ENCODE data around the gene TAX1BP3. TPM values are rescaled to one million over a fixed set of nuclear protein-coding genes. Genes with fewer than 3 reads are reported as not detected.

Gene TAX1BP3
- total and polyA plus RNA-seq, 4 experiments from 2014 or later: 12.7 to 32.3 (median 20.7) TPM

DNA sequence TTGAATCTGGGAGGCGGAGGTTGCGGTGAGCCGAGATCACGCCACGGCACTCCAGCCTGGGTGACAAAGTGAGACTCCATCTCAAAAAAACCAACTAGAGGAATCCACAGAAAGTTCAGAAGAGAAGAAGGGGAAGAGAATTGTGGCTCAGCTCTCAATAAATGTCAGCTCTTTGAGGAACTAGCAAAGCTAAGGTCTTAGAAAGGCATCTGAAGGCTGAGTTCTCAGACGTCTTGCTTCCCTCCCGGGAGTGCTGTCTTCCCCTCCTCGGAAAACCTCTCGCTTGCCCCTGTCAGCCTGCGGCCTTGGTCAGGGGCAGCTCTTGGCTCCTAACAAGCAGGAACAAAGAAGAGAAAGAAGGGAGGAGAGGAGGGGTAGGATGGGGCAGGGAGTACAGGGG is 37.6 kb downstream of the TAX1BP3 start:
- Histone ChIP-seq H3K4me3 (ENCODE audit: low read length in 2 of 2) (no peak overlapping the region), H3K36me3 (ENCODE audit: insufficient read depth, low read length) (peaks cover 3% of the 10 kb centered on the region), H3K4me1 (ENCODE audit: insufficient read depth, low read length) (peaks cover 5% of the 10 kb centered on the region), H3K27me3 (ENCODE audit: insufficient read depth, low read length) (no peaks in the 10 kb centered on the region), H3K9me3 (ENCODE audit: control insufficient read depth in 1 of 2, low read length in 2 of 2) (no peaks in the 10 kb centered on the region), H3K27ac (ENCODE audit: low read depth, low read length) (no peak overlapping the region)
- no peak for DNase-seq
- H3K36me3 Mint-ChIP-seq: peaks cover 27 to 29% of the 10 kb centered on the region in 2 donors
- intact Hi-C loops (cut with micrococcal nuclease): no loop called here
- ChIA-PET CTCF (ENCODE audit: partially characterized antibody) (no interaction called here), POLR2A (ENCODE audit: partially characterized antibody) (no interaction called here)
- H3K27ac Mint-ChIP-seq: no peak overlapping the region
- H3K27me3 Mint-ChIP-seq: no peaks in the 10 kb centered on the region
- H3K4me3 Mint-ChIP-seq: no peak overlapping the region
- peaks cover 6 to 22% (median 13%) of the 10 kb centered on the region in 4 donors for H3K4me1 Mint-ChIP-seq
- H3K9me3 Mint-ChIP-seq: peaks cover 0 to 2% (median 0%) of the 10 kb centered on the region in 8 donors

DNA sequence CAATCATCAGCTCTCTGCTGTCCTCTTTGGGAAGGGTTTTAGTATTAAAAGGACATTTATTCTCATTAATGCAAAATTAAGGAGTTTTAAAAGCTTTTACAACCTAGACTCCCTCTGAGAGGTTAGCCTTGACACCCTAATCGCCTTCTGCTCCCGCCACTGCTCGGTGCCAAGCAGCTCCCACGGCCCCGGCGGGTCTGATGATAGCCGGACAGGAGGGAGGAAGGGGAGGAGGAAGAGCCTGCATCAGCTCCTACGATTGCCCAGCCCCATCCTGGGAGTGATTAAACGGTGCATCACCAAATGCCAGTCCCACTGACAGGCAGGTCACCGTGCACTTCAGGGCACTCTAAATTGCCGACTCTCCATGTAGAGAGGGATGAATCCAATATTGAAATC is 40.6 kb downstream of the TAX1BP3 start:
- no peaks in the 10 kb centered on the region for H3K9me3 ChIP-seq (ENCODE audit: control insufficient read depth in 1 of 2, low read length in 2 of 2)
- intact Hi-C loops (cut with micrococcal nuclease): no loop called here
- Mint-ChIP-seq H3K4me3 (no peak overlapping the region), H3K27ac (no peak overlapping the region), H3K27me3 (no peaks in the 10 kb centered on the region), H3K36me3 (peaks cover 38 to 41% of the 10 kb centered on the region in 2 donors), H3K4me1 (peaks cover 0 to 7% (median 4%) of the 10 kb centered on the region in 4 donors), H3K9me3 (peaks cover 0 to 2% (median 0%) of the 10 kb centered on the region in 8 donors)
- H3K4me3 ChIP-seq (ENCODE audit: low read length in 2 of 2): no peak overlapping the region
- DNase-seq: no peak
- H3K27me3 ChIP-seq (ENCODE audit: insufficient read depth, low read length): no peaks in the 10 kb centered on the region
- no peaks in the 10 kb centered on the region for H3K4me1 ChIP-seq (ENCODE audit: insufficient read depth, low read length)
- H3K36me3 ChIP-seq (ENCODE audit: insufficient read depth, low read length): peaks cover 13% of the 10 kb centered on the region
- POLR2A ChIA-PET (ENCODE audit: partially characterized antibody): interaction anchor here (1.4 kb wide), 1 partner anchor 8 kb away, joined by 6 read pairs; the partner anchor contains the start of genes CTNS and SHPK
- CTCF ChIA-PET (ENCODE audit: partially characterized antibody): interaction anchor here (2.1 kb wide), 1 partner anchor 9 kb away, joined by 9 read pairs; the partner anchor contains the start of genes CTNS and SHPK
- no peak overlapping the region for H3K27ac ChIP-seq (ENCODE audit: low read depth, low read length)

DNA sequence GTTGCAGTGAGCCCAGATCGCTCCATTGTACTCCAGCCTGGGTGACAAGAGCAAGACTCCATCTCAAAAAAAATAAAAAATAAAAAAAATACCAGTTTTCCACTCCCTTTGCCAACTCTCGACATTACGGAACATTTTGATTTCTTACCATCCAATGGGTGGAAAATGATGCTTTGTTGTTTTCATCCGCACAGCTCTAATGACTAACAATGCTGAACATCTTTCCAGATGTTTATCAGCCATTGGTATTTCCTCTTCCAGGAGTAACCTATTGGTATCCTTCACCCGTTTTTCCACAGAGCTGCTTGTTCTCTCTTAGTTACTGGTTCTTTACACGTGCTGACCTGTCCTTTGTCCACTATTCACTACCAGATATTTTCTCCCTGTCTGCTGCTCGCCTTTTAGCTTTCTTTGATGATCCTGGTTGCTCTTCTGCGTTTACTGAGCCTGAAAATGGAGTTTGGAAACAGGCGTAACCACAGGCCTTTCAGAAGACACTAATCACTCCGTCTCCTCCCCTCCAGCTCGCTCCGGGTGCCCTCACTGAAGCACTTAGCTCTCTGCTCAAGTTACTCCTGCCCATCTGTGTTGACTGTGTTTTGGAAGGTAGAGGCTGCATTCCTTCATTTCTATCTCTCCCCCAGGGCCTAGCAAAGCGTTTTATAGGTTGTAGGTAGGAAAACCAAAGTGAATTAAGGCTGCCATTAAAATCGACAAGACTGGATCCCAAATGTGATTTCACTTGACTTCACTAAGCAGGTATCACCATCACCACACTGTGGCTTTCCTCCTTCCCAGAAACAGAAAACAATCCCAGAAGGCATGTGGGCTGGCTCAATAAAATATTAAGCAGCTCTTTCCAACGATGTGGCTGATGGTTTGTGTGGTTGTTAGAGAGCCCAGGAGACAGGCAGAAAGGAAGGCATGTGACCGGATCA is 41.3 kb downstream of the TAX1BP3 start:
- Mint-ChIP-seq H3K27me3 (no peaks in the 10 kb centered on the region), H3K9me3 (peaks cover 0 to 2% (median 0%) of the 10 kb centered on the region in 8 donors), H3K4me3 (no peak overlapping the region), H3K4me1 (peaks cover 0 to 3% (median under 1%) of the 10 kb centered on the region in 4 donors), H3K36me3 (peaks cover 38 to 40% of the 10 kb centered on the region in 2 donors), H3K27ac (peak overlapping the region in 2 of 7 donors; percentile 25 to 54)
- Histone ChIP-seq H3K4me3 (ENCODE audit: low read length in 2 of 2) (no peak overlapping the region), H3K9me3 (ENCODE audit: control insufficient read depth in 1 of 2, low read length in 2 of 2) (no peaks in the 10 kb centered on the region), H3K27me3 (ENCODE audit: insufficient read depth, low read length) (no peaks in the 10 kb centered on the region), H3K27ac (ENCODE audit: low read depth, low read length) (no peak overlapping the region), H3K36me3 (ENCODE audit: insufficient read depth, low read length) (peaks cover 13% of the 10 kb centered on the region), H3K4me1 (ENCODE audit: insufficient read depth, low read length) (no peaks in the 10 kb centered on the region)
- POLR2A ChIA-PET (ENCODE audit: partially characterized antibody): interaction anchor here (1.4 kb wide), 1 partner anchor 9 kb away, joined by 6 read pairs; the partner anchor contains the start of genes CTNS and SHPK
- CTCF ChIA-PET (ENCODE audit: partially characterized antibody): interaction anchor here (2.1 kb wide), 1 partner anchor 9 kb away, joined by 9 read pairs; the partner anchor contains the start of genes CTNS and SHPK
- DNase-seq: no peak
- intact Hi-C loops (cut with micrococcal nuclease): no loop called here

DNA sequence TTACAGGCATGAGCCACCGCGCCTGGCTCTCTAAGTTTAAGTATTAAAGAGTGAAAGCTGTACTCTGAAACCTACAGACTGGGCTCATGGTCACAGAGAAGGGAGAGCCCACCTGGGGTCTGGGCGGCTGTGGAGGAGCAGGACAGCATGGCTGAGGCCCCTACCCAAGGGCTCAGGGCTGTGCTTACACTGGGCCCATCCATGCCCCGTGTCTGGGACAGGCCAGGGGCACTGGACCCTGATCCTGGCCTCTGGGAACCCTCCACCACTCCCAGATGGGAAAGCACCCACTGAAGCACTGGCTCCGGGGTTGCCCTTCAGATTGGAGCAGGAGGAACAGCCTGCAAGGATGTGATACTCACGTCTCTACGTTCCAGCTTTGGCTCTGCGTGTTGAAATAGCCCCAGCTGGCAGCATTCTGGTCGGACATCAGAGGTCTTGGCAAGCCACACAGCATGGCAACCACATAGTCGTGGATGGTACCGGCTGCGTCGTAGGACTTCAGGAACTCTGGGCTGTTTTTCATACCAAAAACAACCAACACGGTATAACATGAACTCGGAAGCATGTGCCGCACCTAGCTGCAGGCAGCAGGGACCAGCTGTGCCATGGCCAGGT is 45.3 kb downstream of the TAX1BP3 start:
- no peaks in the 10 kb centered on the region for H3K27me3 ChIP-seq (ENCODE audit: insufficient read depth, low read length)
- Mint-ChIP-seq H3K27me3 (no peaks in the 10 kb centered on the region), H3K4me3 (no peak overlapping the region), H3K36me3 (peaks cover 46 to 49% of the 10 kb centered on the region in 2 donors), H3K4me1 (peaks cover 0 to 3% (median under 1%) of the 10 kb centered on the region in 4 donors), H3K27ac (no peak overlapping the region), H3K9me3 (peaks cover 0 to 2% (median 0%) of the 10 kb centered on the region in 8 donors)
- no peaks in the 10 kb centered on the region for H3K4me1 ChIP-seq (ENCODE audit: insufficient read depth, low read length)
- no peaks in the 10 kb centered on the region for H3K9me3 ChIP-seq (ENCODE audit: control insufficient read depth in 1 of 2, low read length in 2 of 2)
- DNase-seq: no peak
- no peak overlapping the region for H3K4me3 ChIP-seq (ENCODE audit: low read length in 2 of 2)
- no peak overlapping the region for H3K27ac ChIP-seq (ENCODE audit: low read depth, low read length)
- H3K36me3 ChIP-seq (ENCODE audit: insufficient read depth, low read length): peaks cover 17% of the 10 kb centered on the region
- POLR2A ChIA-PET (ENCODE audit: partially characterized antibody): no interaction called here
- intact Hi-C loops (cut with micrococcal nuclease): no loop called here
- CTCF ChIA-PET (ENCODE audit: partially characterized antibody): no interaction called here

DNA sequence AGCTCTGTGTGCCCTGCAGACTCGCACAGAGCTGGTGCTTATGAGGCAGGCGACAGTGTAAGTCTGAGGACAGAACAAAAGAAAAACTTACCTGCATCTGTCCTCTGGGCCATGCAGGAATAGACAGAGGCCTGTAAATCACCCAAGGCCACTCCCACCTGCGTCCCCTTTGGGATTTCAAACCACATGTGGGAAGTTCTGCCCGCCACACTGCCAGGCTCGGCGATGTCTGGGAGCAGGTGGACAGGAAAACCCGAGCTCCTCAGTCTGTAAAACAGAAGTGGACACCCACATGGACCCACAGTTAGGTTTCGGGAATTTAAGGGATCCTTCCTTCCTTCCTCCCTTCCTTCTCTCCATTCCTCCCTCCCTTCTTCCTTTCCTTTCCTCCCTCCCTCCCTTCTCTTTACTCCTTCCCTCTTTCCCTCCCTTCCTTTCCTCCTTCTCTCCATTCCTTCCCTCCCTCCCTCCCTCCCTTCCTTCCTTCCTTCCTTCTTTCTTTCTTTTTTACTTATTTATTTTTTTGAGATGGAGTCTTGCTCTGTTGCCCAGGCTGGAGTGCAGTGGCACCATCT is 47.1 kb downstream of the TAX1BP3 start:
- no peaks in the 10 kb centered on the region for H3K9me3 ChIP-seq (ENCODE audit: control insufficient read depth in 1 of 2, low read length in 2 of 2)
- no peaks in the 10 kb centered on the region for H3K27me3 ChIP-seq (ENCODE audit: insufficient read depth, low read length)
- H3K27ac Mint-ChIP-seq: no peak overlapping the region
- H3K27ac ChIP-seq (ENCODE audit: low read depth, low read length): no peak overlapping the region
- DNase-seq: no peak
- no peak overlapping the region for H3K4me3 ChIP-seq (ENCODE audit: low read length in 2 of 2)
- peaks cover 0 to 6% (median 0%) of the 10 kb centered on the region in 8 donors for H3K9me3 Mint-ChIP-seq
- H3K36me3 ChIP-seq (ENCODE audit: insufficient read depth, low read length): peaks cover 17% of the 10 kb centered on the region
- no peaks in the 10 kb centered on the region for H3K4me1 Mint-ChIP-seq
- CTCF ChIA-PET (ENCODE audit: partially characterized antibody): no interaction called here
- H3K4me3 Mint-ChIP-seq: no peak overlapping the region
- H3K36me3 Mint-ChIP-seq: peaks cover 49 to 52% of the 10 kb centered on the region in 2 donors
- intact Hi-C loops (cut with micrococcal nuclease): no loop called here
- POLR2A ChIA-PET (ENCODE audit: partially characterized antibody): interaction anchor here (0.7 kb wide), 1 partner anchor 607 kb away, joined by 5 read pairs; no protein-coding TSS in a partner anchor
- no peaks in the 10 kb centered on the region for H3K27me3 Mint-ChIP-seq
- no peaks in the 10 kb centered on the region for H3K4me1 ChIP-seq (ENCODE audit: insufficient read depth, low read length)

DNA sequence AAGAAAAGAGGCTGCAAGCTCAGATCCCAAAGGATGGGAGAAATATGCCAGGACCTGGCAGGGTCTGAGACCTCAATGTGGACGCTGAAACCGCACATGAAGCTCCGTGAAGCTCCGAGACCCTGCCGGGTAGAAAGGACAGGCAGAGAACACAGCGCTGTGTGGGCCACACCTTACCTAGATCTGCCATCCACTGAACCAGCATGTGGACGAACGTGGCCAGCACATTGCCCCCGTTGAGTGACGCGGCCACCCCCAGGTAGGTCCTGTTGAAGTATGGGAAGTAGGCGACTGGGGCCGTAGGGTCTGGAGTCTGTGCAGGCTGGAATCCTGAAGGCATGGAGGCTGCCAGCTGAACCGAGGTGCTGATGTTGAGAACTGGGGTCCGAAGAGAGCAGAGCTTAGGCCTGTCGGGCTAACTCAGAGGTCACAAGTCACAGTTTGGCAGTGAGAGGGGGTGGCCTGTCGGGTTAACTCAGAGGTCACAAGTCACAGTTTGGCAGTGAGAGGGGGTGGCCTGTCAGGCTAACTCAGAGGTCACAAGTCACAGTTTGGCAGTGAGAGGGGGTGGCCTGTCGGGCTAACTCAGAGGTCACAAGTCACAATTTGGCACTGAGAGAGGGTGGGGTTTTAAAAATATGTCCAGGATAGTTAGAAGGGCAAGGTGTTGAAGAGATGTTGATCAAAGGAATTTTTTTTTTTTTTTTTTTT is 53.1 kb downstream of the TAX1BP3 start:
- Histone ChIP-seq H3K27ac (ENCODE audit: low read depth, low read length) (no peak overlapping the region), H3K4me1 (ENCODE audit: insufficient read depth, low read length) (no peaks in the 10 kb centered on the region), H3K4me3 (ENCODE audit: low read length in 2 of 2) (no peak overlapping the region), H3K27me3 (ENCODE audit: insufficient read depth, low read length) (no peaks in the 10 kb centered on the region), H3K9me3 (ENCODE audit: control insufficient read depth in 1 of 2, low read length in 2 of 2) (no peaks in the 10 kb centered on the region), H3K36me3 (ENCODE audit: insufficient read depth, low read length) (peaks cover 7% of the 10 kb centered on the region)
- ChIA-PET POLR2A (ENCODE audit: partially characterized antibody) (no interaction called here), CTCF (ENCODE audit: partially characterized antibody) (no interaction called here)
- Mint-ChIP-seq H3K9me3 (peaks cover 0 to 6% (median 0%) of the 10 kb centered on the region in 8 donors), H3K4me3 (no peak overlapping the region), H3K27me3 (no peaks in the 10 kb centered on the region), H3K36me3 (peaks cover 49 to 62% of the 10 kb centered on the region in 2 donors), H3K27ac (peak overlapping the region in 1 of 7 donors; percentile 35), H3K4me1 (no peaks in the 10 kb centered on the region)
- intact Hi-C loops (cut with micrococcal nuclease): no loop called here
- no peak for DNase-seq

Measured in CD4-positive, alpha-beta memory T cell (primary cell).